VCaP (cell line): ENCODE data around the gene TDRD9.

ENCODE experiments used
- H3K27ac ChIP-seq: fragments of 450-650 bp; 2 replicates; pipeline ENCODE4 v1.5.1; 2017
- TF ChIP-seq, protein P1 (sequence below): fragments of 450-650 bp; conservative IDR thresholded peaks from 2 replicates; pipeline ENCODE4 v1.5.1; 2017; ENCODE audit warnings: mild to moderate bottlenecking, moderate library complexity

Gene TDRD9

DNA sequence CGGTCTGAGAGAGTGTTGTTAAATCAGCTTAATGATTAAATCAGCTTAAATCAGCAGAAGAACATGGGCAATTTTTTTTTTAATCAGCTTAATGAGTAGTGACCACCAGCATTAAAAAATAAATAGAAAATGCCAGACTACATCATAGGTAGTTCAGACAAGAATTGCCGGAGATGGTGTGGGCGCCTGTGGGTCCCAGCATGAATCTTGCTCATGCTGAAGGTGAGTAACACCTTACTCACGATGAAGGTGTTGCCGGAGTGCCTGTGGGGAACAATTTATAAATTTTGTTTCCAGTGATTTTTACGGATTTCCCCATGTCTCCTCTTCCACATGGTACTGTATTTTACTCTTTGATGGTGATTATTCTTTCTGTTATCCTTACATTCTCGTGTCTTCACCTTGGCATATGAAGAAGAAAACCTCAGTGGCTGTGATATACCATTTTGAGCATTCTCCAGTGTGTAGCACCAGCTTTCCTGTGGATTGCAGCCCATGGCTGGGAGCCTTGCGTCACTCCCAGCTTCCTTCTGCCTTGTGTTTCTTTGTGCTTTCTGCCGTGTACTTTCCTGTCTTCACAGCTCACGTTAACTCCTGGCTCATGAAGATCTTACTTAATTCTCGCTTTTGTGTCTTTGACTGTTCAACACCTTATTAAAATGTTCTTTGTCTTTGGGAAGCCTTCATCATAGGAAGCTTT is 4.7 kb downstream of the TDRD9 start:
- H3K27ac ChIP-seq, result no peak overlapping the region
- TF ChIP-seq, protein P1, sequence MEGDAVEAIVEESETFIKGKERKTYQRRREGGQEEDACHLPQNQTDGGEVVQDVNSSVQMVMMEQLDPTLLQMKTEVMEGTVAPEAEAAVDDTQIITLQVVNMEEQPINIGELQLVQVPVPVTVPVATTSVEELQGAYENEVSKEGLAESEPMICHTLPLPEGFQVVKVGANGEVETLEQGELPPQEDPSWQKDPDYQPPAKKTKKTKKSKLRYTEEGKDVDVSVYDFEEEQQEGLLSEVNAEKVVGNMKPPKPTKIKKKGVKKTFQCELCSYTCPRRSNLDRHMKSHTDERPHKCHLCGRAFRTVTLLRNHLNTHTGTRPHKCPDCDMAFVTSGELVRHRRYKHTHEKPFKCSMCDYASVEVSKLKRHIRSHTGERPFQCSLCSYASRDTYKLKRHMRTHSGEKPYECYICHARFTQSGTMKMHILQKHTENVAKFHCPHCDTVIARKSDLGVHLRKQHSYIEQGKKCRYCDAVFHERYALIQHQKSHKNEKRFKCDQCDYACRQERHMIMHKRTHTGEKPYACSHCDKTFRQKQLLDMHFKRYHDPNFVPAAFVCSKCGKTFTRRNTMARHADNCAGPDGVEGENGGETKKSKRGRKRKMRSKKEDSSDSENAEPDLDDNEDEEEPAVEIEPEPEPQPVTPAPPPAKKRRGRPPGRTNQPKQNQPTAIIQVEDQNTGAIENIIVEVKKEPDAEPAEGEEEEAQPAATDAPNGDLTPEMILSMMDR, result no peak

DNA sequence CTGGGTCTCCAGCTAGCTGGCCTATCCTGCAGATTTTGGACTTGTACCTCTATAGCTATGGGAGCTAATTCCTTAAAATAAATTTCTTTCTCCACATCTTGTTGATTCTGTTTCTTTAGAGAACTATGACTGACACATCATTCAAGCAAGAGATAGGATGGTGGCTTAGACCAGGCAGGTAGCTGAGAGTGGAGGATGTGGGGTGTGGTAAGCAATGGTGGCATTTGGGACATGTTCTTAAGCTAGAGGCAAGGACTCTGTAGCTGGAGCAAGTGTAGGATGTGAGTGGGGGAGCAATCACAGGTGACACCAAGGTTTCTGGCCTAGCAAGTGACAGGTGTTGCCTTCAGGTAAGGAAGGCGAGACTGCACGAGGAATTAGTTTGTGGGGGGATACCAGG is 6.8 kb downstream of the TDRD9 start:
- TF ChIP-seq, protein P1, result no peak
- no peak overlapping the region for H3K27ac ChIP-seq

DNA sequence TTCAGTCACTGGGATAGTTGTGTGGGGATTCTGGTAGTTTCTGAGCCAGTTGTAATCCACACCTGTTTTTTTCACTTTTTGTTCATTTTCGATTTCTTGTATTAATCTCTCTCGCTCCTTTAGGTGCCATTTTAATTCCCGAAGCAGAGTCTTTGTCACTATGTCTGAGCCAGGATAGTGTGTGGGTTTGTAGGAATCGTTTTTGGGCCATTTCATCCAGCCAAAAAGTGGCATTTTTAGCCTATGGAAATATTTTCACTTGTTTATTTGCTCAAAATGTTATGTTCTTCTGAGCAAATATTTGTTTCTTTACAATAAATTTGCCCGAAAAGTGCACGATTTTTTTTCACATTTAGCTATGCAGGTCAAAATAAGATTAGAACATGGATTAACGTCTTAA is 13.2 kb downstream of the TDRD9 start:
- no peak overlapping the region for H3K27ac ChIP-seq
- TF ChIP-seq, protein P1, result no peak

DNA sequence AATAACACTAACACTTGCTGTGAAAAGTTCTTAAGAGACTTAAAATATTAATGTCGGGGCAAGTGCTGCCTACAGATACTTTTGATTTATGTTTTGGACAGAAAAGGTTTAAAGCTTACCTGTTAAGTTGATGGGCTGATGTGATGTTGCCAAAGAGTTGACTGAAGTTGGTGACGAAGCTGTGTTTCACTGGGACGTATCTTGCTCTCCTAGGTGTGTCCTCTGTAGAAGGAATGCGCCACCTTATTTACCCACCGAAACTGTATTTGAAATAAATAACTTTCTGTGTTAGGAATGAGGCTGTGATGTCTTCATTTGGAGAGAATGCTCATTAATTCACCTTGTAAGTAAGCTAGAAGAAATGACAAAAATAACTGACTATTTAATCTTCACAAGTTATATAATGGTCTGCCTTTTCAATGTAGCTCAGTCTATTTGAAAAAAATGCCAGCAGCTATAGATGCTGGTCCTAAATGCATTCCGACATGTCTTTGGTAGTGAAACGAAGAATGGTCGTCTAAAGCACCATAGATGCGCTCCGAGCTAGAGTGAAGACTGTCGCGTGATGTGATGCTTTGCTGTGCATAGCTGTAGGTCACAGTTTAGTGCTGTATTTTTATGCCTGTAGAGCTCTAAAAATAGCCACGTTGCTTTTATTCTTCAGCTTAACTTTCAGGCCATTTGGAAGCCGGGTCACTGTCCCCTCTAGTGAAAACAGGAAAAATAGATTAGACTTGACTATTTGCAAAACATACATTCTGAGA is 13.9 kb downstream of the TDRD9 start, which contains the start of gene RD3L:
Gene RD3L, minus strand, starts transcription at position 557 of the 764 bp plus-strand sequence. CDS start 834 bp downstream, outside the sequence.
- no peak within 1 kb of the TSS for H3K27ac ChIP-seq
- TF ChIP-seq, protein P1, result no peak

DNA sequence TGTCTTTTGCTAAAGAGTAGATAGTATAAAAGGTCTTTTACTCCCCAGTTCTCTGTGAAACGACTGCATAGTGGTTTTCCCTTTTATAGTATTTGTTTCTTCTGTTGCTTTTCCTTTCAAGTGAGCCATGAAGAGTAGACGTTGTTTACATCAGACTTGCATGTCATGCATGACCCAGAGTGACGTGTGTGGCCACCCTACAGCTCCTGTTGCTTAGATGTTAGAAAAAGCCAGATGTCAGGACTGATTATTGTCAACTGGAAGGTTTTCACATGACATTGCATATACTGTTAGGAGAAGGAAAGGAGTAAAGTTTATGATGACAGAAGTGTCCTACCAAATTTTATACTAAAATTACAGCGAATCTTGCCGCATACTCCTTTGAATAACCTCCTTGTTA is 15.4 kb downstream of the TDRD9 start:
- no peak overlapping the region for H3K27ac ChIP-seq
- TF ChIP-seq, protein P1, result no peak

DNA sequence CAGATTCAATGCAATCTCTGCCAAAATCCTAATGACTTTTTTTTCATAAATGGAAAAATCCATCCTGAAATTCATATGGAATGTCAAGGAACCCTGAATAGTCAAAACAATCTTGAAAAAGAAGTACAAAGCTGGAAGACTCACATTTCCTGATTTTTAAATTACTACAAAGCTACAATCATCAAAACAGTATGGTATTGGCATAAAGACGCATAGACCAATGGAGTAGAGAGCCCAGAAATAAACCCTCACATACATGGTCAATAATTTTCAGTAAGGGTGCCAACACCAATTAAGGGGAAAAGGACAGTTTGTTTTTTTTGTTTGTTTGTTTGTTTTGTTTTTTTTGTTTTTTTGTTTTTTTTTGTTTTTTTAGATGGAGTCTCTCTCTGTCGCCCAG is 18.7 kb downstream of the TDRD9 start:
- TF ChIP-seq, protein P1, result no peak
- no peak overlapping the region for H3K27ac ChIP-seq

DNA sequence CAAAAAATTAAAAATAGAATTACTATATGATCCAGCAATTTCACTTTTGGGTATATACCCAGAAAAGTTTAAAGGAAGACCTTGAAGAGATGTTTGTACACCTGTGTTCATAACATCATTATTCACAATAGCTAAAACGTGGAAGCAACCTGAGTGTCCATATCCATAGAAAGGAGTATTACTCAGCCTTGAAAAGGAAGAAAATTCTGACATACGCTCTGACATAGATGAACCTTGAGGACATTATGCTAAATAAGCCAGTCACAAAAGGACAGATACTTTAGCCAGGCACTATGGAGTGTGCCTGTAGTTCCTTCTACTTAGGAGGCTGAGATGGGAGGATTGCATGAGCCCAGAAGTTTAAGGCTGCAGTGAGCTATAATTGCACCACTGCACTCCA is 20.2 kb downstream of the TDRD9 start:
- H3K27ac ChIP-seq, result no peak overlapping the region
- TF ChIP-seq, protein P1, result no peak
